HAP-1 (cell line): Measurements from ENCODE around the gene TCP11.

Experiments
- DNase-seq, 2 experiments: peaks; one replicate each; pipeline ENCODE4 v3.0.0-alpha.2; 2016 to 2020; ENCODE audit warnings: low spot score in 2 of 2
- H3K27me3 ChIP-seq: fragments of 250-450 bp; sonication (Bioruptor Pico); 2 replicates; pipeline ENCODE4 v1.5.1; 2020; ENCODE audit warnings: low read depth, mild to moderate bottlenecking, moderate library complexity
- H3K36me3 ChIP-seq: fragments of 250-450 bp; sonication (Bioruptor Pico); replicated peaks from 2 replicates; pipeline ENCODE4 v1.5.1; 2020; ENCODE audit warnings: mild to moderate bottlenecking
- H3K4me1 ChIP-seq: fragments of 250-450 bp; sonication (Bioruptor Pico); 2 replicates; pipeline ENCODE4 v1.5.1; 2020; ENCODE audit warnings: mild to moderate bottlenecking
- H3K4me3 ChIP-seq: fragments of 250-450 bp; sonication (Bioruptor Pico); 2 replicates; pipeline ENCODE4 v1.5.1; 2020; ENCODE audit warnings: mild to moderate bottlenecking, moderate library complexity
- H3K9me3 ChIP-seq: fragments of 250-450 bp; sonication (Bioruptor Pico); 2 replicates; pipeline ENCODE4 v1.5.1; 2020; ENCODE audit warnings: mild to moderate bottlenecking, moderate library complexity
- in situ Hi-C: fragments of 300-500 bp; cut with MboI; formaldehyde crosslinking; loops from 3 replicates; pipeline ENCODE4 v1.14.3; 2020; ENCODE audit warnings: low sequenced_read_pairs, inconsistent platforms, mixed read lengths

Gene TCP11

GRCh38 chr6:35089935-35090505, 51.1 kb downstream of the TCP11 start:
- peaks cover 20% of the 10 kb centered on the region for H3K4me1 ChIP-seq
- in situ Hi-C loops: no loop called here
- no peaks in the 10 kb centered on the region for H3K27me3 ChIP-seq
- peaks cover 22% of the 10 kb centered on the region for H3K36me3 ChIP-seq
- no peaks in the 10 kb centered on the region for H3K9me3 ChIP-seq
- DNase-seq: no peak
- H3K4me3 ChIP-seq: no peak overlapping the region

GRCh38 chr6:35089216-35089934, 51.8 kb downstream of the TCP11 start:
- no peak for DNase-seq
- H3K4me3 ChIP-seq: no peak overlapping the region
- H3K9me3 ChIP-seq: no peaks in the 10 kb centered on the region
- peaks cover 15% of the 10 kb centered on the region for H3K4me1 ChIP-seq
- in situ Hi-C loops: no loop called here
- peaks cover 23% of the 10 kb centered on the region for H3K36me3 ChIP-seq
- H3K27me3 ChIP-seq: no peaks in the 10 kb centered on the region

GRCh38 chr6:35088281-35089215, 52.6 kb downstream of the TCP11 start:
- Histone ChIP-seq H3K36me3 (peaks cover 27% of the 10 kb centered on the region), H3K9me3 (no peaks in the 10 kb centered on the region), H3K4me1 (peaks cover 7% of the 10 kb centered on the region), H3K27me3 (no peaks in the 10 kb centered on the region), H3K4me3 (no peak overlapping the region)
- in situ Hi-C loops: no loop called here
- DNase-seq: no peak

GRCh38 chr6:35087361-35088280, 53.5 kb downstream of the TCP11 start:
- Histone ChIP-seq H3K4me1 (no peaks in the 10 kb centered on the region), H3K4me3 (no peak overlapping the region), H3K27me3 (no peaks in the 10 kb centered on the region), H3K9me3 (no peaks in the 10 kb centered on the region), H3K36me3 (peaks cover 32% of the 10 kb centered on the region)
- in situ Hi-C loops: no loop called here
- peak in 1 of 2 experiments; percentile 6 for DNase-seq

- in situ Hi-C loops: no loop called here
- H3K36me3 ChIP-seq: peaks cover 32% of the 10 kb centered on the region
- no peaks in the 10 kb centered on the region for H3K4me1 ChIP-seq
- DNase-seq: no peak
- no peaks in the 10 kb centered on the region for H3K9me3 ChIP-seq
- H3K27me3 ChIP-seq: no peaks in the 10 kb centered on the region
- H3K4me3 ChIP-seq: no peak overlapping the region
Measured at GRCh38 chr6:35086636-35087360, 54.3 kb downstream of the TCP11 start.

GRCh38 chr6:35086282-35086632, 54.9 kb downstream of the TCP11 start:
- in situ Hi-C loops: no loop called here
- peaks cover 32% of the 10 kb centered on the region for H3K36me3 ChIP-seq

GRCh38 chr6:35085359-35086281, 55.5 kb downstream of the TCP11 start:
- Histone ChIP-seq H3K36me3 (peaks cover 34% of the 10 kb centered on the region), H3K27me3 (no peaks in the 10 kb centered on the region), H3K9me3 (no peaks in the 10 kb centered on the region), H3K4me1 (no peaks in the 10 kb centered on the region), H3K4me3 (no peak overlapping the region)
- no peak for DNase-seq
- in situ Hi-C loops: no loop called here

More at GRCh38 chr6:35086282-35086632, 54.9 kb downstream of the TCP11 start:
- no peaks in the 10 kb centered on the region for H3K4me1 ChIP-seq
- no peaks in the 10 kb centered on the region for H3K27me3 ChIP-seq
- DNase-seq: no peak
- no peak overlapping the region for H3K4me3 ChIP-seq
- no peaks in the 10 kb centered on the region for H3K9me3 ChIP-seq

GRCh38 chr6:35084511-35085203, 56.5 kb downstream of the TCP11 start:
- Histone ChIP-seq H3K36me3 (peaks cover 30% of the 10 kb centered on the region), H3K4me3 (no peak overlapping the region), H3K27me3 (no peaks in the 10 kb centered on the region), H3K9me3 (no peaks in the 10 kb centered on the region), H3K4me1 (no peaks in the 10 kb centered on the region)
- in situ Hi-C loops: no loop called here
- DNase-seq: no peak

- in situ Hi-C loops: no loop called here
- H3K4me3 ChIP-seq: no peak overlapping the region
- no peaks in the 10 kb centered on the region for H3K4me1 ChIP-seq
- H3K9me3 ChIP-seq: no peaks in the 10 kb centered on the region
- peaks cover 28% of the 10 kb centered on the region for H3K36me3 ChIP-seq
- no peaks in the 10 kb centered on the region for H3K27me3 ChIP-seq
- no peak for DNase-seq
Measured at GRCh38 chr6:35084041-35084491, 57.1 kb downstream of the TCP11 start.

- Histone ChIP-seq H3K36me3 (peaks cover 23% of the 10 kb centered on the region), H3K4me3 (no peak overlapping the region), H3K27me3 (no peaks in the 10 kb centered on the region), H3K9me3 (no peaks in the 10 kb centered on the region), H3K4me1 (no peaks in the 10 kb centered on the region)
- in situ Hi-C loops: no loop called here
- no peak for DNase-seq
Measured at GRCh38 chr6:35083507-35083906, 57.6 kb downstream of the TCP11 start.

- peaks cover 22% of the 10 kb centered on the region for H3K36me3 ChIP-seq
Measured at GRCh38 chr6:35082733-35083403, 58.3 kb downstream of the TCP11 start.

More at GRCh38 chr6:35082733-35083403, 58.3 kb downstream of the TCP11 start:
- no peak overlapping the region for H3K4me3 ChIP-seq
- no peak for DNase-seq
- H3K27me3 ChIP-seq: no peaks in the 10 kb centered on the region
- H3K4me1 ChIP-seq: no peaks in the 10 kb centered on the region
- H3K9me3 ChIP-seq: no peaks in the 10 kb centered on the region
- in situ Hi-C loops: no loop called here
